HUDEP-2 (cell line): Measurements from ENCODE around the gene RBFOX2.

Source experiments
- DNase-seq, 76 experiments: peaks; one replicate each; lab custom pipeline; 2025; ENCODE audit not compliant: unreplicated experiment in 76 of 76; lab: John Stamatoyannopoulos, UW

RBFOX2 gene

DNA sequence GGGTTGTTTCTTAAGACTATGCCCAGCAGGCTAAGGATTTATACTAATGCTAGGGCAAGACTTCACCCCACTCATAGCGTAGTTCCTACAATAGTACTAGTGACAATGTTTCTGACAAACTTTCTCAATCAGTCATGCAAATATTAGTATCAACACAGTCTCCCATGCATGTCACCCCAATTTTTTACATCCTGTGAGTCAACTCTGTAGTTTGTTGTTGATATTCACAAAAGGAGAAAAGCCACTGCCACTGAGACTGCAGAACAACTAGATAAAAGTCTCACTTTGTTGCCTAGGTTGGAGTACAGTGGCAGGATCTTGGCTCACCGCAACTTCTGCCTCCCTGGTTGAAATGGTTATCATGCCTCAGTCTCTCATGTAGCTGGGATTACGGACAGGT is 155.2 kb downstream of the RBFOX2 start:
- no peak for DNase-seq

DNA sequence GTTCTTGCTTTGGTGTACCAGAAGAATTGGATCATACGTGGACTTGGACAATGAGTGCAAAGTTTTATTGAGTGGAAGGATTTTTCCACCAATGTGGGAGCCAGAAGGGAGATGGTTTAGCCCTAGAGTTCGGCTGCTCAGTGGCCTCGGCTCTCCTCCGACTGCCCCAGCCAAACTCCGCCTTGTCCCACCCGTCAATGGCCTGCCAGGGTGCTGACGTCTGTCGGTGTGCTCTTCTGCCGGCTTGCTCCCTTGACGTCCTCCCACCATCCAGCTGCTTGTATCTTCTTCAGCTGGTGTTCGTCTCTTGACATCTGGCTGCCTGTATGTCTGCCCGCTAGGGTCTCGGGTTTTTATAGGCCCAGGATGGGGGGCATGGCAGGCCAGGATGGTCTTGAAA is 156.2 kb downstream of the RBFOX2 start:
- DNase-seq: no peak

DNA sequence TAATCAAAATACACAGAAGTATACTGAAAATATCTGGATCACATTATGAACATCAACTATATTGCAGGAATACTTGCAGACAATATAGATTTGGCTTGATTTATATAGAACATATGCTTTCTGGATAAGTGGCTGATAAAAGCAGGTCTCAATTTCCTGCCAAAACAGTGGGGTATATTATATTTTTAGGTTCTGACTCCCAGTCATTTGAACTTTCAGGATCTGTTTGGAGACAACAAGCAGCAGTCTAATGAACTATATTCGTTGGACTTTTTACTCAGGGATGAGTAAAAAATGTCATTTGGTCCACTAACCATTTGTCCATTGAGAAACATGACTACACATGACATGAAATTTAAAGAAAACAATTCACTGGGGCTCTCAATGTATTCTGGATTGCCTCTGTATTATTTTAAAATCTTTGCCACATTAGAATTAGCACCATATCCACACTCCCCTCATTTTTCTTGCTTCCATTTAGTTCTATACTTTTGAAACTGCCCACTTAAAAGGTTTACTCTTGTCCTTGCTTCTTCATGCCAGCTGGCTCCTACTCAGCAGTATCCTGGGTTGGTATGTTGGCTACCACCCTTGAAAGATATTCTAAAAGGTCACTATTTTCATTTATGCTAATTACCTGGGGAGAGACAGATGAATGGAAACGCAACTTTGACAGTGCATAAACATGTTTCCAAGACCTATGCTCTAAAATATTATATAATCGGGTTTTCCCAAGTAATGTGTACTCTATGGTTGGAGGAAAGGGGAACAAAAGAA is 157.9 kb downstream of the RBFOX2 start:
- no peak for DNase-seq

DNA sequence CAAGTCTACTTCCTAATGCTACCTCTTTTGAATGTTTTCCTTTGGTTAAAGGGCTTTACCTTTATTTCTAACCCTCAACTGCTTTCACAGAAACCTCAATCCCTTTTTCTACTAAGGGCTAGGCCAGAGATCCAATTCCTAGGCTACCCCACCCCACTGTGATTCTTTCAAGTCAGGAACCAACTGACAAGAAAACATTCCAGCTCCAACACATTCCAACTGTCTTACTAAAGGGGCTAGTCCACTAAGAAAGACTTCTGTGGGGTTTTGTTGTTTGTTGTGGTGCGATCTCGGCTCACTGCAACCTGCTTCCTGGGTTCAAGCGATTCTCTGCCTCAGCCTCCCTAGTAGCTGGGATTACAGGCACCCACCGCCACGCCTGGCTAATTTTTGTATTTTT is 159.7 kb downstream of the RBFOX2 start:
- DNase-seq: no peak

DNA sequence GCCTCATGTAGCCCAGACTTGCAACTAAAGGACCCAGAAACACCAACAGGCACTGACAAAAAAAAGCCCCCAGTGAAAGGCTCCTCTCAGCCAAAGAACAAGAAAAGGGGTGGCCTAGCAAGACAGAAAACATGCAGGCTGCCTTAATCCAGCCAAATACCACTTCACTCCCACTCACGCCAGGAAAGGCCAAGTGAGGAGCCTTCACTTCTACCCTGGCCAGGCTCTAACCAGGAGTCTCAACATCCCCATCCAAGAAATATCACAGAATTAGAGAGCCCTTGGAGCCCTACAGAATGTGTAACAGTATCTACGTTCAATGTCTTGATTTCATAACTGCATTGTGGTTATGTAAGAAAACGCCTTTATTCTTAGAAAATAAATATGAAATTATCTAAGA is 162.0 kb downstream of the RBFOX2 start:
- no peak for DNase-seq

DNA sequence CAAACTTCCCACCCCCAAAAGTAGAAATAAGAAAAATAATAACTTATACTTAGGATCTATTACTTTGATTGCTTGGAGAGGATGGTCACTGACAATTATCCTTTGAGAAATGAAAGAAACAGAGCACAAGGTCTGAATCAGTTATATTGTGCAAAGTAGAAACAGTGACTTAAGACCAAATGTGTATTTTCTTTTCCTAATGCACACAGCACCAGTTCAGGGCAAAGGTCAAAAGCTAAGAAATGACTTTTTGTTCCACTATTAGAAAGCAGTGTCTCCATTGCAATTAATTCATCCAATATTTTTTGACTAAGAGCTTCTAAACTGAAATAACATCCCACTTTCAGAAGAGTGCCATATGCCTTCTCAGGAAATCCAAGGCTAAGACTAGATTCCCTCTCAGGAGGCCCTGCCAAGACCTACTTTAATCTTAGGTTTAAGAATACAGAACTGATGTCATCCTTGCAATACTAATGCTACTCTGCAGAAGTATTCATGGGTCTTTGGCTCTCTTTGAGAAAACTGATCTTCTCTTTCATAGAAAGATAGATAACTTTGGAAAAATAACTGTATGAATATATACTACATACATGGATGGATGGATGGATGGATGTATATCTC is 164.0 kb downstream of the RBFOX2 start:
- no peak for DNase-seq

DNA sequence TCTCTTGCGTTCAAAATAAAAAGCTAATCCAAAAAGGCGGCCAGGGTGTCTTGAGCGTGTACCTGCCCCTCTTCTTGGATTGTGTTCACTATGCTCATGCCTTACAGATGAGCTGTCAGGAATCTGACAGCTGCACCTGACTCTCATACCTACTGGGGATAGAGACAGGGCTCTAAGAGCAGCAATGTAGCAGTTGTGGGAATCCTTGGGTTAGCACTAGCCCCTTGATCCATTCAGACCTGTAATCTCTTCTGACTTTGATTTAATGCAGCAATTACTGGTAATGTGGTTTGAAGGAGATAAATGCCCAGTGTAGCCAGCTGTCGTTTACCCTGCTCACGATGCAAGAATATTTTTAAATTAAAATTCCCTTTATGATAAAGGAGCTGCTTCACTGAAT is 165.2 kb downstream of the RBFOX2 start:
- DNase-seq: no peak

DNA sequence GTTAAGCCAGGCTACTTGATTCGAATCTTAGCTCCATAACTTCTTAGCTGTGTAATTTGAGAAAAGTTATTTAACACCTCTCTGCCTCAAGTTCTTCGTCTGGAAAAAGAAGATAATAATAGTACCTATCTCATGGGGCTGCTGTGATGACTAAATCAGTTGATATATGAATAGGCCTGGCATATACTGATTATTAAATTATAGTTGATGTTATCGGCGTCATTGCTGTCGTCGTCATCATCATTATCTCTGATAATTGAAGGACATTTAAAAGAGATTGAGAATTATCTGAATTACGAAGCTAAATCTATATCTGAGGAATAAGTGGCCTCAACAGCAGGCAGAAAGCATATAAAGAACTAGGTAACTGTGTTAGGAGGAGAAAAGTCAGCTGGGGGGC is 165.9 kb downstream of the RBFOX2 start:
- DNase-seq: no peak

DNA sequence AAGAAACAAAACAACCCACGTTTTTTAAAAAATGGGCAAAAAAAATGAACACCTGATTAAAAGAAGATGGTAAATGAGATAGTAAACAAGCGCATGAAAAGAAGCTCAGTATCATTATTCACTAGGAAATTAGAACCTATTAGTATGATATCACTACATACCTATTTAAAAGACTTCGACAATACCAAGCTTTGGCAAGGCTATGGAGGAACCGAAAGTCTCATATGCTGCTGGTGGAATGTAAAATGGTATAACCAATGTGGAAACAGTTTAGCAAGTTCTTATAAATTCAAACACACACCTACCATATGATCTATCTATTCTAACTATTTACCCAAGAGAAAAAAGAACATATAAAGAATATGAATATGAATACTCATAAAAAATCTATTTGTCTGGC is 167.2 kb downstream of the RBFOX2 start:
- DNase-seq: no peak

DNA sequence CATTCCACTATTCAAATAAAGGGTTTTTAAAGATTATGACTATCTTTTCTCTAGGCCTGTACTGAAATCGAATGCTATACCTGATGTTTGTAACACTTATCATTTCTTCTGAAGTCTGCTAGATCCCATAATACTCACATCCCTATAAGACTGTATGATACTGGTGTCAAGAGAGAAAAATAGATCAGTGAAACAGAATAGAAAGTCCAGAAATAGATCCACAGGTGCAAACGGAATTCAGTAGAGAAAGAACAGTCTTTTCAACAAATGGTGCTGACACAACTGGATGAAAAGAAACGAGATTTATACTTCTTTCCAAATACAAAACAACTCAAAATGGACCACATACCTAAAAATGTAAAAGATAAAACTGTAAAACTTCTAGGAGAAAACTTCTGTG is 167.8 kb downstream of the RBFOX2 start:
- no peak for DNase-seq

DNA sequence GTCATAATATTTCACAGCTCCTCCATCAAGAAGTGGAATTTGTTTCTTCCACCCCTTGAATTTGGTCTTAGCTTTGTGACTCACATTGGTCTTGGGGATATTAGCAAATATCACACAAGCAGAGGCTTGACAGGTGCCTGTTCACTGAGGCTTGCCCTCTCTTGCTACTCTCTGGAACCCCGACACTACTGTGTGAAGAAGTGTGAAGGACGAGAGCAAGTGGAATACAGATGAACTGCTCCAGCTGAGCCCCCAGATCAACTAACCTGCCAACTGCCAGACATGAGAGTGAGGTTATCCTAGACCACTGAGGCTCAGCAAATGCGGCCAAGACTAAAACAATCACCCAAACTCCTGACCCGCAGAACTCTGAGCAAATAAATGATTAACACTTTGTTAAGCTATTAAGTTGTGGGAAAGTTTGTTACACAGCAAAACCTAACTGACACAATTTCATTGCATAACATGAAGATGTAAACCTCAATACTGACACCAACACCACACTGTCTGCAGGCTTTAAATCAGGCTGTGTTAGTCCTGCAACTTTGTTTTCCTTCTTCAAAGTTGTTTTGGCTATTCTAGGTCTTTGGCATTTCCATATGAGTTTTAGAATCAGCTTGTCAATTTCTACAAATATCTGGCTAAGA is 168.4 kb downstream of the RBFOX2 start:
- no peak for DNase-seq

DNA sequence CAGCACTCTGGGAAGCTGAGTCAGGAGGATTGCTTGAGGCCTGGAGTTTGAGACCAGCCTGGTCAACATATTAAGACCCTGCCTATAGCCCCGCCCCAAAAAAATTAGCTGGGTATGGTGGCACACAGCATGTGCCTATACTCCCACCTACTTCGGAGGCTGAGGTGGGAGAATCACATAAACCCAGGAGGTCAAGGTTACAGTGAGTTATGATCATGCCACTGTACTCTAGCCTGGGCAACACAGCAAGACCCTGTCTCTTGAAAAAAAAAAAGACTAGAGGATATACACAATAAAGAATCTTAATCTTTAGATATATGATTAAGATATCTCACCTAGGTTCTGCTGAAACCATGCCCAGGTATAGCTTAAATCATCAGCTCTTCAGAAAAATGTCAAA is 174.3 kb downstream of the RBFOX2 start:
- no peak for DNase-seq

DNA sequence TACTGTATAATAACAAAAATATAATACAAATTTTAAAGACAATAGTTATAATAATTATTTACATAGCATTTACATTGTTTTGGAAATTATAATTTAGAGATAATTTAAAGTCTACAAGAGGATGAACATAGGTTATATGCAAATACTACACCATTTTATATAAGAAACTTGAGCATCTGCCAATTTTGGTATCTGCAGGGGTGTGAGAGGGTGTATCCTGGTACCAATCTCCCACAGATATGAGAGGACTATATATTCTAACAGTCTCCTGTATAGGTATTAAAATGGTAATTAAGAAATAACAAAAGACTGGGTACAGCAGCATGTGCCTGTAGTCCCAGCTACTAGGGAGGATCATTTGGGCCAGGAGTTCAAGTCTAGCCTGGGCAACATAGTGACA is 176.5 kb downstream of the RBFOX2 start:
- DNase-seq: peak in 14 of 76 experiments; percentile 8 to 58 (median 32)

DNA sequence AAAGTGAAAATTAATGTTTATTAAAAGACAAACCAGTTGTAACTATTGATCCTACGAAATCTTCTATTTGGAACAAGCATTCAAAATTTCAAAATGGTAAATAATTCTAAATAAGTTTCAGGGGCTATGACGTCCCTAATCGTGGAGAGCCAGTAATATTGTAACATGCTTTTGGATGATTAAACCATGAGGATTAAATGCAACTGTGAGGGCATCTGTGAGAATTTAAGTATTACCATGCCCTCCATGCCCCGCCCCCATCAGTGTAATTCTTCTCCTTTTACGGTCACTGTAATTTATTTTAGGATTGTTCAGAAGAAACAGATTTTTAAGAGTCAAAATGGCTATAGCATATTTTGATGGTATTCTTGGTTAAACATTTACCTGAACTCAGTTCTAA is 177.8 kb downstream of the RBFOX2 start:
- no peak for DNase-seq

DNA sequence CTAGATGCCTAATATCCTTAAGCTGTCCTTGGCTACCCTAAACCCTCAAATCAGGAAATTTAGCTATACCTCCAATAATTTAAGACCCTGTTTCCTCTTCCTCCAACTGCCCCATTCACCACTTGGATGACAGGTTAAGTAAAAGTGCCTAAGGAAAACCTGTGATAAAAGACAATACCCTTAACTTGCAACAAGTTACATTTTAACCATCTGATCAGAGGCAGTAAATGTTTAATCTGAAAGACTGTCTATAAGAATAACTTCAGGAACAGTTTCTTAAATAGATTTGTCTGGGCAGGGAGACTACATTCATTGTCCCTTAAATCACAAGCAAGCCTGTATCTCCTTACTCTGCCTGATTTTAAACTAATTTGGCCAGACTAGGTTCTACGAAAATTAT is 181.8 kb downstream of the RBFOX2 start:
- no peak for DNase-seq

DNA sequence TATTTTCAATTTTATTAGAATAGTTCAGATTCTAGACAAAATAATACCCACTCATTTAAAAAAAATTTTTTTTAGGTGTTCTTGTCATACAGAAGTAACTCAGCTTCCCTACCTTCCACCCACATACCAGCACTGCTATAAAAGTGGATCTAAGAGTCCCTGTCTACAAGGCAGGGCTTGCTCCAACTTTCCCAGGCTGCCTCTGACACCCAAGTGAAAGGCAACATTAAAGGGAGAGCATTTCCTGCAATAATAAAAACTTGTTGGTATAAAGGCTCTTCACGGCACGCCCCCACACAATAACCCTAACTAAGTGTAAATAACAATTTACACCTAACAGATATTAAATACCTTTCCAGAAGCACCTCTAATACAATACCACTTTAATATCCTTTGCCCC is 183.7 kb downstream of the RBFOX2 start:
- no peak for DNase-seq

DNA sequence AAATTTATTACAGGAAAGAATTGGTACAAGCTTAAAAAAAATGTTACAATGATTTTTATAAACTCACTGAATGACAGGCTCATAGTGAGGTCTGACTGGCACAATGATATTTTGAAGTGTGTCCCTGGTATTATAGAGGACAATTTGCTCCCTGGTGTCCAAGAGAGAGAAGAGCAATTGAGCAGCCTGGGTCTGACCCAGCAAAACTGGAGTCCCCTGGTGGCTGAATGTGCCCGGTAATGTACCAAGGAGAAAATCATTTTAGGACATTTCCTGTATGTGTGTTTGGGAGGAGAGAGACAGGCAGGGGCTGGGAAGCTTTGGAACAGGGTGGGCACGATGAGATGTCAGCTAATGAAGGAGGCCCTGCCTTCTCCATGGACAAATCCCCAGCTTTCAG is 185.7 kb downstream of the RBFOX2 start:
- peak in 45 of 76 experiments; percentile 3 to 66 (median 27) for DNase-seq

DNA sequence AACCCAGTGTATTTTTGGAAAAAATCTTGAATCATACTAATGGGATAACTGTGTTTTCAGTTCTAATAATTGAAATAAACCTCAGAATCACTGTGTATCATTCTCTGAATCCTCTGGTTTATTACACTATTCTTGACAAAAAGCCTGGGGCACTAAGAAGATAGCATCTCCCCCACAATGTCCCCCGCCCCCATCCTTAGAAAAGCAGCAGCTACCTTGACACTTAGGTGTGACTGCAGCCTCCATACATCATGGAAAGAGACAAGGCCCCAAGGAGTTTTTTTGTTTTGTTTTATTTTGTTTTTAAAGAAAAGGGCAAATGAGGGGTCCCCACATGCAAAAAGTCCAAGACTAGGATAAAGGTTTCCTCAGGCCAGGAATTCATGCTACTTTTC is 186.1 kb downstream of the RBFOX2 start:
- DNase-seq: no peak

DNA sequence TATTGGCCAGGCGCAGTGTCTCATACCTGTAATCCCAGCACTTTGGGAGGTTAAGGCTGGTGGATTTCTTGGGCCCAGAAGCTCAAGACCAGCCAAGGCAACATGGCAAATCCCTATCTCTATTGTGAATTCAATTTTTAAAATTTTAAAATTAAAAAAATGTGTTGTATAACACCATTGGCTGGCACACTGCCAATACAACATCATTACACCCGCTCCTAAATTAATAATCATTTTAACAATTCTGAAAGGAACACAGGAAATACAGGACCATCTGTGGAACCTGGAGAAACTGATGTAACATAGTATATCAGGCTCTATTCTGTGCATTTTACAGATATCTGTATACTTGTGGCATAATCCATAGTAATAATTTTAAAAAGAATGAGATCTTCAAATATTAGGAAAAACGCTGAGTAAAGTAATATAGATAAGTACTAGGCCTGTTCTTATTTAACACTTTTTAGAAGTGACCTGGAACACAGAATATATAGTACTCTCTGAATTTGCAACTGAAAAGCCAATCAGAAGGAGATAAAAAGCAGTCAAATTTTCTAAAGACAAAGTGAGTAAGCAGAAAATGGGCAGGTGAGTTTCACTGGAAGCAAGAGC is 186.6 kb downstream of the RBFOX2 start:
- no peak for DNase-seq

DNA sequence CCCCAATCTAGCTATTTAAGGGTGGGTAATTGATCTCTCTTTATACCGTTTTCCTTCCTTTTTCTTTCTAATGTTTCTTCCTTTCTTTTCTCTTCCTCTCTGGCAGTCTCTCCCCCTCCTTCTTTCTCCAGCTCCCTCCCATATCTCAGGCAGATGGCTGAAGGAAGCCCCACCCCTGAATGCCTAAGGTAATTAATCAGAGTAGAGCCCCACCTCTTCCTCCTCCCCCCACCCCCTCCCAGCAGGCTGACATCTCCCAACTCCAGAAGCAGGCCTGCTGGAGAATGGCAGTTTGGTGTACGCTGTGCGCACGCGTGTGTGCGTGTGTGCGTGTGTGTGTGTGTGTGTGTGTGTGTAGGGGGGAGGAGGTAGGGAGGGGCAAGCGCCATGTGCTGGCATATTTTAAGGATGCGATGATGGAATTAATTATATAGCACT is 188.3 kb downstream of the RBFOX2 start:
- peak in 50 of 76 experiments; percentile 1 to 73 (median 41) for DNase-seq

DNA sequence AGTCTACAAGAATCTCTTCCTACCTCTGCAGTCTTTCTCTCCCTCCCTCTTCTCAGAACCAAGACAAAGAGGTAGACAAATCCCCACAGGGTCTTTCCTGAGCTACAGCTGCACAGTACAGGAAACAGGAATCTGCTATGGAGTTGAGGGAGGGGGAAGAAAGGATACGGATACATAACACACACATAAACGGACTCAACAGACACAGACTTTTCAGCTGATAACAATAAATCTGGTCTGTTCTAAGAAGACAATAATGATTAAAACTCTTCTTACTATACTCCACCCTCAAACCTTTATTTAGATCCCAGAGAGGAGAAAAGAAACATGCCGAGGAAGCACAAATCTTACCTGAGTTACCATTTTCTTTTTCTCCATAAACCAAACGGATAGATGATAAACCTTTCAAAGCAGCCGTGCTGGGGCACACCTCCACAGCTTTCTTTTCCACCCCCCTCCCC is 188.8 kb downstream of the RBFOX2 start:
- no peak for DNase-seq
